Sigmoid colon (tissue), 4 donors: ENCODE data around the gene NRP1.

ENCODE experiments used
- CTCF ChIP-seq, 4 experiments: fragments of 450-650 bp in 3 of 4; fragments of 200-600 bp in 1 of 4; IDR thresholded peaks; one replicate each; pipeline ENCODE4 v1.5.1; 2016 to 2019; ENCODE audit warnings: antibody characterized with exemption in 4 of 4, mild to moderate bottlenecking in 3 of 4, moderate library complexity in 2 of 4
- EP300 ChIP-seq, 4 donors: sonication (generic); formaldehyde crosslinking; IDR thresholded peaks; one replicate each; pipeline ENCODE4 v1.6.1; 2017; ENCODE audit warnings: antibody characterized with exemption in 4 of 4
- POLR2AphosphoS5 ChIP-seq, 4 donors: sonication (generic); formaldehyde crosslinking; IDR thresholded peaks; one replicate each; pipeline ENCODE4 v1.6.1; 2017; ENCODE audit warnings: antibody characterized with exemption in 4 of 4

DNA sequence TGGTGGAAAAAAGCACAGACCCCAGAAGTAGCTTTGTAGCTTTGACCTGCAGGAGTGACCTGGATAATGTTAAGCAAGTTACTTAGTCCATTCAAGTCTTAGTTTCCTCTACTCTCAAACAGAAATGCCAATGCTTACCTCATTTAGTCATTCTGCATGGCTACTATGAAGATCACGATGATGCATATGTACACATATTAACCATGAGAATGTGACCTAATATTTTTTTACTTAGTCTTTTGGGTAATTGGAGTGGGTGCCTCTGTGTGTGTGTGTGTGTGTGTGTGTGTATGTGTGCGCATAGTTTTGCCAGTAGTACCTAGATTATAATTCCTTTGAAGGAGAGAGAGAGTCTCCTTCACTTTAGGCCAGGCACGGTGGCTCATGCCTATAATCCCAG, 95.8 kb downstream of the NRP1 start:
- TF ChIP-seq CTCF (IDR thresholded peaks at IDR 0.05) = no peak
- TF ChIP-seq POLR2AphosphoS5 (IDR thresholded peaks at IDR 0.05) = no peak
- TF ChIP-seq EP300 (IDR thresholded peaks at IDR 0.05) = no peak
